SJSA1 (cell line): Measurements from ENCODE around the gene ATOH8. TPM values are rescaled to one million over a fixed set of nuclear protein-coding genes. Genes with fewer than 3 reads are reported as not detected.

Experiments used
- DNase-seq, 2 experiments: peaks; one replicate each; pipeline ENCODE4 v3.0.0-alpha.2; 2015 to 2020; ENCODE audit warnings: low spot score in 2 of 2, low read depth in 1 of 2
- H3K27ac ChIP-seq: fragments of 250-450 bp; sonication (Bioruptor Pico); 2 replicates; pipeline ENCODE4 v1.5.1; 2020; ENCODE audit warnings: mild to moderate bottlenecking, moderate library complexity
- H3K27me3 ChIP-seq: fragments of 250-450 bp; sonication (Bioruptor Pico); replicated peaks from 2 replicates; pipeline ENCODE4 v1.5.1; 2020; ENCODE audit warnings: mild to moderate bottlenecking, moderate library complexity
- H3K36me3 ChIP-seq: fragments of 250-450 bp; sonication (Bioruptor Pico); 2 replicates; pipeline ENCODE4 v1.5.1; 2020; ENCODE audit warnings: mild to moderate bottlenecking
- H3K4me1 ChIP-seq: fragments of 250-450 bp; sonication (Bioruptor Pico); replicated peaks from 2 replicates; pipeline ENCODE4 v1.6.1; 2021; ENCODE audit warnings: mild to moderate bottlenecking
- H3K4me3 ChIP-seq: fragments of 250-450 bp; sonication (Bioruptor Pico); 2 replicates; pipeline ENCODE4 v1.5.1; 2020; ENCODE audit warnings: mild to moderate bottlenecking
- H3K9me3 ChIP-seq: fragments of 250-450 bp; sonication (Bioruptor Pico); replicated peaks from 2 replicates; pipeline ENCODE4 v1.5.1; 2020; ENCODE audit warnings: mild to moderate bottlenecking
- total RNA-seq: library from RNA; depleted of rRNA; stranded (reverse); fragments of >200 nt; shearing (Covaris generic); gene quantifications from 2 replicates; pipeline ENCODE4 v1.2.3, GENCODE V29; 2014

The ATOH8 gene
- total RNA-seq, 1 experiment from 2014 or later = 16.4 TPM

GRCh38 chr2:85724731-85725181 is 29.0 kb upstream of the ATOH8 start:
- H3K4me3 ChIP-seq = no peak overlapping the region
- no peaks in the 10 kb centered on the region for H3K36me3 ChIP-seq
- DNase-seq = no peak
- H3K9me3 ChIP-seq = no peaks in the 10 kb centered on the region
- H3K4me1 ChIP-seq = peaks cover 5% of the 10 kb centered on the region; the same call in 1 of the 2 replicates
- H3K27ac ChIP-seq = no peak overlapping the region
- H3K27me3 ChIP-seq = no peaks in the 10 kb centered on the region; the same call in 1 of the 2 replicates

DNA sequence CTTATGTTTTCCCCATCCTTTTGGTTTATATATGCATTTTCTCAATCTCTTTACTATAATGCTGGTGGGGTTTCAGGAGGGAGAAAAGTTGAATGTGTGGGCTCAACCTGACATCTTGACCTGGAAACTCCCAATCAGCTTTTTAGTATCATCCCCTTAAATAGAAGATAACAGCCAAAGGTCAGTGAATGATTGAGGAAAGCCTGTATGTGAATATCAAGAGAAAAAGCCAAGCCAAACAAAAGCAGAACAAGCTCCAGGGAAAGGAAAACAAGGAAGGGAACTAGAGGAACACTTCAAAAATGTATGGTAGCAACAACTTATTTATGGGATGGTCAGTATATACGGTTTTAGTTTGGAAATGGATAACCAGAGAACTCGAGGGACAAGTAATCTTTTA is 28.3 kb upstream of the ATOH8 start:
- no peaks in the 10 kb centered on the region for H3K36me3 ChIP-seq

DNA sequence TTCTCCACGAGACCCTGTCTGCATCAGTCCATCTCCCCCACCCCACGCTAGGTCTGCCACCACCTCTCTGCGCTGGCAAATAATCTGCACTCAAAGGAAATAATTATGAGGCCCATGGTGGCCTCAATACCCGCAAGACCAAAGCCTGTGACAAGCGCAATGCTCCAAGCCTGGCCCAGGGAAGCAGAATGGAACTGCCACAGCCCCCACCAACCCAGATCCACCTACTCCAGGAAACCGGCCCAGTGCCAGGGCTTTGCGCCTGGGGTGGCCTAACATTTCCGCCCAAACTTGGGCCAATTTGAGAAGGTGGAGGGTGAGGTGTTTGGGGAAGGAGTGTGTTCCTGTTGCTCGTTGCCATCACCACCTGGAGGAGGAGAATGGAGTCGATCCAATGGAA is 26.0 kb upstream of the ATOH8 start:
- H3K27me3 ChIP-seq = no peaks in the 10 kb centered on the region; the same call in 1 of the 2 replicates
- no peak overlapping the region for H3K27ac ChIP-seq
- peaks cover 5% of the 10 kb centered on the region; the same call in 1 of the 2 replicates for H3K4me1 ChIP-seq
- no peaks in the 10 kb centered on the region for H3K9me3 ChIP-seq
- no peak for DNase-seq
- no peak overlapping the region for H3K4me3 ChIP-seq
- H3K36me3 ChIP-seq = no peaks in the 10 kb centered on the region

More for the DNA sequence above, 28.3 kb upstream of the ATOH8 start:
- H3K27ac ChIP-seq = no peak overlapping the region
- H3K4me1 ChIP-seq = peaks cover 5% of the 10 kb centered on the region; the same call in 1 of the 2 replicates
- no peak for DNase-seq
- H3K9me3 ChIP-seq = no peaks in the 10 kb centered on the region
- no peaks in the 10 kb centered on the region; the same call in 1 of the 2 replicates for H3K27me3 ChIP-seq
- H3K4me3 ChIP-seq = no peak overlapping the region

DNA sequence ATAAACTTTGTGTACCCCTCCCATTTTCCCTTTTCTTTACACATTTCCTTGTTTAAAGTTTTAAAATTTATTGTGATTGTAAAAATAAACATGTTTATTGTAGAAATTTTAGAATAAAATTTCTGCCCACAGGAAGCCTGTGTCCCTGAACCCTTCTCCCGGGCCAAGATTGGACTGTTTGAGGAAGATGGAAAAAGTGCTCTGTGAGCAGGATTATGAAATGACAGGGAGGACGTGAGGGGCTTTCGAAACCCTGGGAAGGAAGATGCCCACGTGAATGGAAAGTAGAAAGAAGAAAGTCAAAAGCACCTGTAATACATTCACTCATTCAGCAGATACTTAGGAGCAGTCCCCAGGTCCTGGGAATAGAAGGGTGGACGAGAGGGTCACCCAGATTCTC is 25.4 kb upstream of the ATOH8 start:
- no peak for DNase-seq
- no peaks in the 10 kb centered on the region for H3K36me3 ChIP-seq
- peaks cover 5% of the 10 kb centered on the region; the same call in 1 of the 2 replicates for H3K4me1 ChIP-seq
- H3K27ac ChIP-seq = no peak overlapping the region
- H3K9me3 ChIP-seq = no peaks in the 10 kb centered on the region
- H3K4me3 ChIP-seq = no peak overlapping the region
- no peaks in the 10 kb centered on the region; the same call in 1 of the 2 replicates for H3K27me3 ChIP-seq

DNA sequence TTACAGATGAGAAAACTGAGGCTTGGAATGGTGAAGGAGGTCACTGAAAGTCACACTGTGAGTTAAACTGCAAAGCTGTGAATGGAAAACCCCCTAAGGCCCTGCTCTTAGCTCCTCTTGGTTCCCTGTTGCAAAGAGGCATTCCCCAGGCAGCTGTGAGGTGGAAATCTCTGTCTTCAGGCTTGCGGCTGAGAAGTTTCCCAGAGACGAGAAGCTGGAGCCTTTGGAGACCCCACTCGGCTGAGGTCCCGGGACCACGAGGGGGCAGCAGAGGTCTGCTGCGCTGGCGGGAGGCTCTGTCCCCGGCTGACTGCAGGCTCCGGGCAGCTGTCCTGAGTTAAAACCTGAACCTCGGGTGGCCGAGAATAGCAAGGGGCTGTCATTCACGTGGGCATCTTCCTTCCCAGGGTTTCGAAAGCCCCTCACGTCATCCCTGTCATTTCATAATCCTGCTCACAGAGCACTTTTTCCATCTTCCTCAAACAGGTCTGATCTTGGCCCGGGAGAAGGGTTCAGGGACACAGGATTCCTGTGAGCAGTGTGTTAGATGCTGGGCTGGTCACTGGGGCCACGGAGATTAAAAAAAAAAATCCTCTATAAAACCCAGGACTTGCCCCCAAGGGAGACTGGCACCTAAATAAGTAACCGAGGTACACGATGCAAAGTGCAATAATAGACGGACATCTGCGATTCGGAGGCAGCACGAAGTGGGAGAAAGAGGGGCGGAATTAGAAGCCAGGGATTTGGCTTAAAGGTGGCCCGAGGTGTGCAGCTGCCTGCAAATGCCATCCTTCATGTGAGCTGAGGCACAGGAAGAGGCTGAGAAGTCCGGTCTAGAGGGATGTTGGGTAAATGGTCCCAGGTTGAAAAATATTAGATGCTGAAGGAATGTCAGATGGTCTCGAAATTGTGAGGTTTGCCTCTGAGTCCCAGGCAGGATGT is 24.6 kb upstream of the ATOH8 start:
- Histone ChIP-seq H3K4me3 (no peak overlapping the region), H3K4me1 (peaks cover 5% of the 10 kb centered on the region; the same call in 1 of the 2 replicates), H3K9me3 (no peaks in the 10 kb centered on the region), H3K36me3 (no peaks in the 10 kb centered on the region), H3K27ac (no peak overlapping the region), H3K27me3 (no peaks in the 10 kb centered on the region; the same call in 1 of the 2 replicates)
- DNase-seq = peak; percentile 77 to 87

DNA sequence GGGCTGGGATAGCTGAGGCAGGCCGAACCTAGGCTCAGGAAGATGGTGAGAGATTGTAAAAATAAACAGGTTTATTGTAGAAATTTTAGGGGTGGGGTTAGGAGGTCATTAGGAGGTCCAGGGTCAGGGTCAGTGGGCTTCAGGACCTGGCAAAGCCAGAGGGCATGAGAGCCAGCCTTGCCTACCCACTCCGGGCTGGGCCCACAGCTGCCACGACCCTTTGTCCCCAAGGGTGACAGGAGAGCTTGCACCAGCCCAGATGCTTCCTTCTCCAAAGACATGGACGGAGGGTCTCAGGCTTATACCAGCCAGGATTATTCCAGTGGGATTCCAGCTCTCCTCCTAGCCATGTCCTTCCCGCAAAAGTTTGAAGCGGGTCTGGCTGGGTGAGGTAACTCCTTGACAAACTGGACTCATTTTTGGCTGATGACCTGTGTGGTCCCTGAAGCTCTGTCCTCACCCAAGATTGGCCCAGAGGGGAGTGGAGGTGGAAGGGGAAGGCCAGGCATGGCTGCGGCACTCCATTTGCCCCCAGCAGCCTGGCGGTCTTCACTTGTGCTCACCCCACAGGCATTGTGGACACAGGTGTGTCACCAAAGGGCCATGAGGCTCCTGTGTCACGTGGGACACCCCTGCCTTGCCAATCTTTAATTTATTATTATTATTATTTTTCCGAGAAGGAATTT is 23.8 kb upstream of the ATOH8 start:
- peaks cover 5% of the 10 kb centered on the region; the same call in 1 of the 2 replicates for H3K4me1 ChIP-seq
- H3K9me3 ChIP-seq = no peaks in the 10 kb centered on the region
- DNase-seq = no peak
- no peaks in the 10 kb centered on the region; the same call in 1 of the 2 replicates for H3K27me3 ChIP-seq
- H3K36me3 ChIP-seq = no peaks in the 10 kb centered on the region
- no peak overlapping the region for H3K27ac ChIP-seq
- H3K4me3 ChIP-seq = no peak overlapping the region

DNA sequence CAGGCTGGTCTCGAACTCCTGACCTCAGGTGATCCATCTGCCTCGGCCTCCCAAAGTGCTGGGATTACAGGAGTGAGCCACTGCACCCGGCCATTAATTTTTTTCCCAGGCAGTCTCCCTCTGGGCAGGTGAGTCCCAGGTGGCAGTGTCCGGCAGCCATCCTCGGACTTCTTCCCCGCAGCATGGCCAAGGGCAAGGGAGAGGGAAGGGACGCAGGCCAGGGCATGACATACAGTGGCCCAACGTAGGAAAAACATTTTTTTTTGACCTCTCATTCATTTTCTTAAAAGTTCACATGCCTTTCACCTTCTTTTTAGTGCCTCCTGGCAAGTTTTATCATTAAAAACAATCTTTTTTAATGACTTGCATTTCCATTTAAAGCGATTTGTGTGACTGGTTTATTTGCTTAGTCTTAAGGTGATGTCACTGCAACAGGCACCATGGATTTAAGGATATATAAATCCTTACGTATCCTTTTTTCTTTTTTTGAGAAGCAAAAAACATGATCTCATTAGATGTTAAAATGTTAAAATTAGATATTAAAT is 23.0 kb upstream of the ATOH8 start:
- H3K9me3 ChIP-seq = no peaks in the 10 kb centered on the region
- no peak overlapping the region for H3K4me3 ChIP-seq
- H3K36me3 ChIP-seq = no peaks in the 10 kb centered on the region
- no peaks in the 10 kb centered on the region; the same call in 1 of the 2 replicates for H3K27me3 ChIP-seq
- no peak overlapping the region for H3K27ac ChIP-seq
- no peak for DNase-seq
- H3K4me1 ChIP-seq = peaks cover 11% of the 10 kb centered on the region

GRCh38 chr2:85731606-85732005 is 22.2 kb upstream of the ATOH8 start:
- Histone ChIP-seq H3K27me3 (no peaks in the 10 kb centered on the region; the same call in 1 of the 2 replicates), H3K27ac (no peak overlapping the region), H3K9me3 (no peaks in the 10 kb centered on the region), H3K36me3 (no peaks in the 10 kb centered on the region), H3K4me3 (no peak overlapping the region), H3K4me1 (peaks cover 13% of the 10 kb centered on the region)
- no peak for DNase-seq

DNA sequence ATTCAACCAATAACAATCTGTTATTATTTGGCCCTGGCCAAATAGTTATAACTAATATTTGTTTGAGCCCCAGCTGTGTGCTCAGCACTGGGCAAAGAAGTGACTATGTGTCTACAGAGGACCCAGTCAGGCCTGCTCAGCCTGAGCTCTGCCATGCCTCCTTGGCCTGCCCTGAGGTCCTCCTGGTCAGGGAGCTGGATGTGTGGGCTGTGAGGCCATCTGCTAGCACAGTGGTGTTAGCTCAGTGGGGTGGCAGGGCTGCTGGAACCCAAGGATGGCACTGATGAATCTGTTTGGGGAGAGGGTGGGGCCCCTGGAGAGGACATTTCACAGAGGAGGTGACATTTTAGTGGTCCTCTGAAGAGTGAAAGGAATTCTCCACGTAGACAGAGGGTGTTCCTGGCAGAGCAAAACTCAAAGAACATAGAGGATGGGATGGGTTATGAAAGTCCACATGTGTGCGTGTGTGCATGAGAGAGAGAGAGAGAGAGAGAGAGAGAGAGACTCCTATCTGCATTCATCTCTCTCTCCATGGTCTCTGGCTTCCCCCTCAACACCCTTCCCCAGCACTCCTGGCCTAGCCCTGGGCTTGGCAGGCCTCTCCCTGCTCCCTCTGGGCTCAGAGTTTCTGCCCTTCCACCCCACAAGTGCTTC is 21.2 kb upstream of the ATOH8 start:
- Histone ChIP-seq H3K4me1 (peaks cover 23% of the 10 kb centered on the region), H3K27me3 (no peaks in the 10 kb centered on the region), H3K27ac (no peak overlapping the region), H3K9me3 (no peaks in the 10 kb centered on the region), H3K36me3 (no peaks in the 10 kb centered on the region), H3K4me3 (no peak overlapping the region)
- no peak for DNase-seq

GRCh38 chr2:85733121-85733960 is 20.4 kb upstream of the ATOH8 start:
- no peak overlapping the region for H3K4me3 ChIP-seq
- no peak overlapping the region for H3K27ac ChIP-seq
- H3K27me3 ChIP-seq = no peaks in the 10 kb centered on the region
- DNase-seq = no peak
- peaks cover 27% of the 10 kb centered on the region for H3K4me1 ChIP-seq
- H3K9me3 ChIP-seq = no peaks in the 10 kb centered on the region
- no peaks in the 10 kb centered on the region for H3K36me3 ChIP-seq

DNA sequence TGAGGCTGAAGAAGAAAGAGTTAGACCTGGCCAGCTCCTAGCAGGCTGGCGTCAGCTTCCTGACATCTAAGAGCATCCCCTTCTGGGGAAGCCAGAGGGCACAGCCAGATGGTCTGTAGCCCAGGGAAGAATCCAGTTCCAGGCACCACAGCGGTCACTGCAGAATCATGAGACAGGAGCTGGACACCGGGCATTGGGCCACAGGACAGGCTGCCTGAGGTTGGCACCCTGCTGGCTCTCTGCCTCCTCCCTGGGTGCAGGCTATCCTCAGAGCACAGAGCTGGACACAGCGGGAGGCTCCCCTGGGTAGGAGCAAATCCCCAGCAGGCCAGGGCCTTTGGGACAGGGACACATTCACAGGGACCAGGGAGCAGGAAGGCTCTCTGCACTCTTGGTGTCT is 19.8 kb upstream of the ATOH8 start:
- Histone ChIP-seq H3K27ac (no peak overlapping the region), H3K9me3 (no peaks in the 10 kb centered on the region), H3K4me3 (no peak overlapping the region), H3K27me3 (no peaks in the 10 kb centered on the region), H3K36me3 (no peaks in the 10 kb centered on the region), H3K4me1 (peaks cover 24% of the 10 kb centered on the region)
- DNase-seq = no peak

DNA sequence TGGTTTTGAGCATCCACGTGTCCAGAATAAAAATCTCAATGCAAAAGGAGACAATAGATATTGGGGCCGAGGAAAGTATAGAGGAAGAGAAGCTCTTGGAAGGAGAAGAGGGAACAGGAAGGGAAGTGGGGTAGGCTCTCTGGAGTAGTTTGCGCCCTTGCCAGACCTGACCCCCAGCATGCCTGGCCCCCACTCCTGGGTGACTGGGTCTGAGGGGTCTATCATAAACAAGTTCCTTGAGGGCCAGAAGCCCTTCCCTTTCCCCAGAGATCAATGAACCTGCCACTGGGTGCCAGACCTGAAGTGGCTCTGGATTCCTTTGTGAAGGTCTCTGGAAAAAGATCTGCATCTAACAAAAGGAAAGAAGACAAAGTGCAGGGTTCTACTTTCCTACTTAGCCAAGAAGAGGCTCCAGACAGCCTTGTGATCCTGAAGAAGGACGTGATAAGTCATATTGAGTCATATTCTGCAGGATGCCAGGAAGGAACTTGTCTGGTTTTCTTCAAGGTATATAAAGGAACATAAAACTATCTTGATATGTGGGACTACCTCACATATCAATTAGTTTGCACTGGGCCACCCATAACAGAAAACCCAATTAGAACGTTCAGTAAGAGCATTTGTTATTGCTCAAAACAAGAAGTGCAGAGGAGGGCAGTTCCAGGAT is 18.7 kb upstream of the ATOH8 start:
- Histone ChIP-seq H3K27ac (no peak overlapping the region), H3K4me3 (no peak overlapping the region), H3K9me3 (no peaks in the 10 kb centered on the region), H3K36me3 (no peaks in the 10 kb centered on the region), H3K4me1 (peaks cover 21% of the 10 kb centered on the region), H3K27me3 (no peaks in the 10 kb centered on the region)
- DNase-seq = no peak
